ENCODE data around the gene MIAT.

MIAT gene

GRCh38 chr22:26707090-26707489, 49.7 kb downstream of the MIAT start:
- Histone ChIP-seq H3K27me3 (ENCODE audit: insufficient read depth, low read length, poor library complexity, severe bottlenecking) (no peaks in the 10 kb centered on the region), H3K4me1 (ENCODE audit: insufficient read depth, low read length, poor library complexity, severe bottlenecking) (no peaks in the 10 kb centered on the region), H3K36me3 (ENCODE audit: insufficient read depth, low read length) (no peaks in the 10 kb centered on the region; the same call in none of the 2 replicates), H3K9ac (ENCODE audit: low read depth, low read length, poor library complexity, severe bottlenecking) (no peak overlapping the region), H3K9me2 (replicated peaks; ENCODE audit: low read depth, low read length) (no peaks in the 10 kb centered on the region), H3K4me3 (ENCODE audit: low read length, poor library complexity, severe bottlenecking) (no peak overlapping the region), H3K79me2 (ENCODE audit: insufficient read depth, low read length) (no peaks in the 10 kb centered on the region), H4K20me1 (ENCODE audit: insufficient read depth, low read length, poor library complexity, severe bottlenecking) (no peaks in the 10 kb centered on the region), H3K4me2 (ENCODE audit: low read depth, low read length, poor library complexity, severe bottlenecking) (no peak overlapping the region), H2AFZ (ENCODE audit: low read length) (no peak overlapping the region), H3F3A (ENCODE audit: low read depth) (no peaks in the 10 kb centered on the region), H3K9me3 (ENCODE audit: insufficient read depth, low read depth, low read length) (no peaks in the 10 kb centered on the region; the same call in 1 of the 2 replicates)
- TF ChIP-seq, protein P1, sequence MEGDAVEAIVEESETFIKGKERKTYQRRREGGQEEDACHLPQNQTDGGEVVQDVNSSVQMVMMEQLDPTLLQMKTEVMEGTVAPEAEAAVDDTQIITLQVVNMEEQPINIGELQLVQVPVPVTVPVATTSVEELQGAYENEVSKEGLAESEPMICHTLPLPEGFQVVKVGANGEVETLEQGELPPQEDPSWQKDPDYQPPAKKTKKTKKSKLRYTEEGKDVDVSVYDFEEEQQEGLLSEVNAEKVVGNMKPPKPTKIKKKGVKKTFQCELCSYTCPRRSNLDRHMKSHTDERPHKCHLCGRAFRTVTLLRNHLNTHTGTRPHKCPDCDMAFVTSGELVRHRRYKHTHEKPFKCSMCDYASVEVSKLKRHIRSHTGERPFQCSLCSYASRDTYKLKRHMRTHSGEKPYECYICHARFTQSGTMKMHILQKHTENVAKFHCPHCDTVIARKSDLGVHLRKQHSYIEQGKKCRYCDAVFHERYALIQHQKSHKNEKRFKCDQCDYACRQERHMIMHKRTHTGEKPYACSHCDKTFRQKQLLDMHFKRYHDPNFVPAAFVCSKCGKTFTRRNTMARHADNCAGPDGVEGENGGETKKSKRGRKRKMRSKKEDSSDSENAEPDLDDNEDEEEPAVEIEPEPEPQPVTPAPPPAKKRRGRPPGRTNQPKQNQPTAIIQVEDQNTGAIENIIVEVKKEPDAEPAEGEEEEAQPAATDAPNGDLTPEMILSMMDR (conservative IDR thresholded peaks at IDR 0.05; ENCODE audit: low read length), result no peak
- TF ChIP-seq EZH2phosphoT487 (IDR thresholded peaks at IDR 0.05; ENCODE audit: borderline replicate concordance), result no peak

- H3K36me3 ChIP-seq (ENCODE audit: insufficient read depth, low read length), result no peaks in the 10 kb centered on the region; the same call in none of the 2 replicates
- no peaks in the 10 kb centered on the region; the same call in 1 of the 2 replicates for H3K9me3 ChIP-seq (ENCODE audit: insufficient read depth, low read depth, low read length)
- no peaks in the 10 kb centered on the region for H3F3A ChIP-seq (ENCODE audit: low read depth)
- no peak overlapping the region for H2AFZ ChIP-seq (ENCODE audit: low read length)
- H3K4me3 ChIP-seq (ENCODE audit: low read length, poor library complexity, severe bottlenecking), result no peak overlapping the region
- H3K4me2 ChIP-seq (ENCODE audit: low read depth, low read length, poor library complexity, severe bottlenecking), result no peak overlapping the region
- H3K27me3 ChIP-seq (ENCODE audit: insufficient read depth, low read length, poor library complexity, severe bottlenecking), result no peaks in the 10 kb centered on the region
- H3K79me2 ChIP-seq (ENCODE audit: insufficient read depth, low read length), result no peaks in the 10 kb centered on the region
- H3K9ac ChIP-seq (ENCODE audit: low read depth, low read length, poor library complexity, severe bottlenecking), result no peak overlapping the region
- no peaks in the 10 kb centered on the region for H3K9me2 ChIP-seq (replicated peaks; ENCODE audit: low read depth, low read length)
- TF ChIP-seq, protein P1 (conservative IDR thresholded peaks at IDR 0.05; ENCODE audit: low read length), result no peak
- TF ChIP-seq EZH2phosphoT487 (IDR thresholded peaks at IDR 0.05; ENCODE audit: borderline replicate concordance), result no peak
- no peaks in the 10 kb centered on the region for H4K20me1 ChIP-seq (ENCODE audit: insufficient read depth, low read length, poor library complexity, severe bottlenecking)
- H3K4me1 ChIP-seq (ENCODE audit: insufficient read depth, low read length, poor library complexity, severe bottlenecking), result no peaks in the 10 kb centered on the region
These were observed 50.2 kb downstream of the MIAT start for GRCh38 chr22:26707581-26707980.

DNA sequence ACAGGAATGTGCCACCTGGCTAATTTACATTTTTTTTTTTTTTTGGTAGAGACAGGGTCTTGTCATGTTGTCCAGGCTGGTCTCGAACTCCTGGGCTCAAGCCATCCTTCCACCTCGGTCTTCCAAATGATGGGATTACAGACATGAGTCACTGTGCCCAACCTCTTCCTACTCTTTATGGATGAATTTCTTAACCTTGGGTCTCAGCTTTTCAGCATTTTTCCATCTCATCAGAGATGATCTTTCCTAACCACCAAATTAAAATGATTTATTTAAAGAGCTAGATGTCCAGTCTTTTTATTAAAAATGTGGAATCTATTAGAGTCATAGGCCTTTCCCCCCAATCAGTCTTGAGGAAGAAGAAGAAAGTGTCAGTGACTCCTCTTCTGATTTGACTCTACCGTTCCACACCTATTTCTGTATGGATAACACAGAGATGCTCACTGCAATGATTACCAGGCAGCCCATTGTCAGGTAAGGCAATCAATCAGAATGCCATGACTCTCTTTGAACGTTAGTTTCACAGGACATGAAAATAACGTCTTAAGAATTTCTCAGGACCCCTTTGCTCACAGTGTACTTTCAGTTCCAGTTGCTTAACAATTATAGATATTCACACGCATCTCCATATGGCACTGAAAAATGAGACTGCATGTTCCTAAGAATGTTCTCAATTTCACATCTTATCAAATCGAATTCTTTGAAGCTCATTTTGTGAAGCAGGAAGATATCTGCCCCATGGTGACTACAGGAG, 51.0 kb downstream of the MIAT start:
- Histone ChIP-seq H2AFZ (ENCODE audit: low read length) (no peak overlapping the region), H3K9me2 (replicated peaks; ENCODE audit: low read depth, low read length) (no peaks in the 10 kb centered on the region), H3F3A (ENCODE audit: low read depth) (no peaks in the 10 kb centered on the region), H3K36me3 (ENCODE audit: insufficient read depth, low read length) (no peaks in the 10 kb centered on the region; the same call in none of the 2 replicates), H4K20me1 (ENCODE audit: insufficient read depth, low read length, poor library complexity, severe bottlenecking) (no peaks in the 10 kb centered on the region), H3K4me2 (ENCODE audit: low read depth, low read length, poor library complexity, severe bottlenecking) (no peak overlapping the region), H3K27me3 (ENCODE audit: insufficient read depth, low read length, poor library complexity, severe bottlenecking) (no peaks in the 10 kb centered on the region), H3K4me3 (ENCODE audit: low read length, poor library complexity, severe bottlenecking) (no peak overlapping the region), H3K9ac (ENCODE audit: low read depth, low read length, poor library complexity, severe bottlenecking) (no peak overlapping the region), H3K4me1 (ENCODE audit: insufficient read depth, low read length, poor library complexity, severe bottlenecking) (peaks cover under 1% of the 10 kb centered on the region), H3K79me2 (ENCODE audit: insufficient read depth, low read length) (no peaks in the 10 kb centered on the region), H3K9me3 (ENCODE audit: insufficient read depth, low read depth, low read length) (no peaks in the 10 kb centered on the region; the same call in 1 of the 2 replicates)
- TF ChIP-seq, protein P1 (conservative IDR thresholded peaks at IDR 0.05; ENCODE audit: low read length), result no peak
- no peak for TF ChIP-seq EZH2phosphoT487 (IDR thresholded peaks at IDR 0.05; ENCODE audit: borderline replicate concordance)

Measured in Loucy (cell line).